IMR-90 (cell line): ENCODE data around the gene PNPLA2. TPM values are rescaled to one million over a fixed set of nuclear protein-coding genes. Genes with fewer than 3 reads are reported as not detected.

Experiments
- ATAC-seq: fragments of 200-7000 bp; cut with Tn5 transposase; 2 replicates; pipeline ENCODE4 v1.9.1; 2020; ENCODE audit warnings: low read depth, mild to moderate bottlenecking, moderate library complexity
- BruUV-seq: library from RNA; stranded (reverse); fragments of 400-500 nt; replicated peaks from 2 replicates; lab custom pipeline; 2021; lab: Mats Ljungman, UMichigan
- CTCF ChIA-PET: fragments of 300-600 bp; formaldehyde crosslinking; extraction: SDS; loops from one replicate; lab custom pipeline; 2021; ENCODE audit warnings: antibody characterized with exemption; lab: Yijun Ruan, JAX
- POLR2A ChIA-PET: fragments of 300-600 bp; sonication (Branson Sonifier 250); formaldehyde crosslinking; loops from one replicate; lab custom pipeline; 2022; ENCODE audit warnings: antibody characterized with exemption; ENCODE audit not compliant: unreplicated experiment; lab: Charles Lee
- DNase-seq: peaks from one replicate; pipeline ENCODE4 v3.0.0; 2013
- H2AFZ ChIP-seq: replicated peaks from 2 replicates; pipeline ENCODE3; 2013; ENCODE audit warnings: low read length, mild to moderate bottlenecking; ENCODE audit not compliant: poor library complexity
- H2AK5ac ChIP-seq: 2 replicates; pipeline ENCODE4 v1.6.1; 2013; ENCODE audit warnings: low read depth, low read length, inconsistent platforms
- H2AK9ac ChIP-seq: replicated peaks from 2 replicates; pipeline ENCODE3; 2013; ENCODE audit warnings: mild to moderate bottlenecking, low read depth, low read length, moderate library complexity; ENCODE audit not compliant: poor library complexity
- H2BK120ac ChIP-seq: 2 replicates; pipeline ENCODE4 v1.6.1; 2013; ENCODE audit warnings: low read depth, low read length, inconsistent platforms
- H2BK15ac ChIP-seq: 3 replicates; pipeline ENCODE4 v1.6.1; 2013; ENCODE audit warnings: low read depth, low read length, inconsistent platforms
- H2BK20ac ChIP-seq: 2 replicates; pipeline ENCODE4 v1.6.1; 2013; ENCODE audit warnings: low read depth, mild to moderate bottlenecking, inconsistent platforms, low read length, moderate library complexity
- H2BK5ac ChIP-seq: 2 replicates; pipeline ENCODE4 v1.6.1; 2013; ENCODE audit warnings: mild to moderate bottlenecking, low read depth, low read length, inconsistent platforms; ENCODE audit not compliant: poor library complexity, severe bottlenecking
- H3K14ac ChIP-seq: replicated peaks from 2 replicates; pipeline ENCODE4 v1.6.1; 2013; ENCODE audit warnings: low read depth, low read length, inconsistent platforms
- H3K18ac ChIP-seq: 2 replicates; pipeline ENCODE4 v1.6.1; 2013; ENCODE audit warnings: low read depth, low read length, control low read depth
- H3K23ac ChIP-seq: 2 replicates; pipeline ENCODE4 v1.6.1; 2013; ENCODE audit warnings: low read depth, low read length, inconsistent platforms
- H3K27ac ChIP-seq: 2 replicates; pipeline ENCODE4 v1.5.1; 2013; ENCODE audit warnings: mild to moderate bottlenecking, control low read depth, low read length; ENCODE audit not compliant: insufficient read depth
- H3K27me3 ChIP-seq: 2 replicates; pipeline ENCODE4 v1.6.1; 2013; ENCODE audit warnings: low read length; ENCODE audit not compliant: control insufficient read depth, insufficient read depth
- H3K36me3 ChIP-seq: 2 replicates; pipeline ENCODE4 v1.6.1; 2013; ENCODE audit warnings: low read length, mixed read lengths; ENCODE audit not compliant: control insufficient read depth, insufficient read depth
- H3K4ac ChIP-seq: 2 replicates; pipeline ENCODE4 v1.6.1; 2013; ENCODE audit warnings: low read depth, low read length, inconsistent platforms
- H3K4me1 ChIP-seq: 2 replicates; pipeline ENCODE4 v1.6.1; 2013; ENCODE audit warnings: low read length, mixed read lengths; ENCODE audit not compliant: control insufficient read depth, insufficient read depth
- H3K4me2 ChIP-seq: 2 replicates; pipeline ENCODE4 v1.6.1; 2013; ENCODE audit warnings: low read depth, mild to moderate bottlenecking, control low read depth, low read length, moderate library complexity
- H3K4me3 ChIP-seq: 2 replicates; pipeline ENCODE4 v1.5.1; 2013; ENCODE audit warnings: low read depth, mild to moderate bottlenecking, control low read depth, low read length, moderate library complexity; ENCODE audit not compliant: insufficient read depth
- H3K56ac ChIP-seq: 2 replicates; pipeline ENCODE4 v1.6.1; 2013; ENCODE audit warnings: low read length, inconsistent platforms; ENCODE audit not compliant: insufficient read depth; ENCODE audit errors: extremely low read depth
- H3K79me1 ChIP-seq, 2 experiments: 2 replicates each; pipeline ENCODE4 v1.6.1; 2013; ENCODE audit warnings: low read length in 2 of 2, inconsistent platforms in 1 of 2, low read depth in 1 of 2
- H3K9ac ChIP-seq: 2 replicates; pipeline ENCODE4 v1.6.1; 2013; ENCODE audit warnings: low read depth, low read length, control low read depth
- H3K9me1 ChIP-seq: 2 replicates; pipeline ENCODE4 v1.6.1; 2013; ENCODE audit warnings: low read length, inconsistent platforms; ENCODE audit not compliant: insufficient read depth
- H3K9me3 ChIP-seq: 2 replicates; pipeline ENCODE4 v1.6.1; 2013; ENCODE audit warnings: low read length; ENCODE audit not compliant: control insufficient read depth, insufficient read depth
- H4K20me1 ChIP-seq: 2 replicates; pipeline ENCODE4 v1.6.1; 2013; ENCODE audit warnings: low read length, inconsistent platforms; ENCODE audit not compliant: insufficient read depth
- H4K5ac ChIP-seq: 2 replicates; pipeline ENCODE4 v1.6.1; 2013; ENCODE audit warnings: mild to moderate bottlenecking, low read depth, low read length, control low read depth
- H4K8ac ChIP-seq, 2 experiments: 2 replicates each; pipeline ENCODE4 v1.6.1; 2013; ENCODE audit warnings: low read depth in 2 of 2, low read length in 2 of 2, control low read depth in 1 of 2, inconsistent platforms in 1 of 2
- H4K91ac ChIP-seq: 2 replicates; pipeline ENCODE4 v1.6.1; 2013; ENCODE audit warnings: low read depth, low read length, inconsistent platforms; ENCODE audit not compliant: insufficient read depth
- BHLHE40 ChIP-seq: fragments of 150-350 bp; IDR thresholded peaks from 2 replicates; pipeline ENCODE4 v1.6.1; 2016; ENCODE audit warnings: mild to moderate bottlenecking, low read depth, low read length
- CTCF ChIP-seq: conservative IDR thresholded peaks from 2 replicates; pipeline ENCODE4 v1.5.1; 2012; ENCODE audit warnings: mild to moderate bottlenecking, low read depth, low read length, improper control_type of control experiment
- FOS ChIP-seq: fragments of 150-350 bp; IDR thresholded peaks from 2 replicates; pipeline ENCODE4 v1.6.1; 2016; ENCODE audit warnings: low read depth, low read length
- MAFK ChIP-seq: IDR thresholded peaks from 2 replicates; pipeline ENCODE4 v1.6.1; 2012; ENCODE audit warnings: low read depth, low read length, improper control_type of control experiment
- MAZ ChIP-seq: IDR thresholded peaks from 2 replicates; pipeline ENCODE4 v1.6.1; 2012; ENCODE audit warnings: low read depth, mild to moderate bottlenecking, low read length, improper control_type of control experiment, moderate library complexity, borderline replicate concordance
- MXI1 ChIP-seq: IDR thresholded peaks from 2 replicates; pipeline ENCODE4 v1.6.1; 2012; ENCODE audit warnings: low read depth, mild to moderate bottlenecking, low read length, moderate library complexity, borderline replicate concordance
- NFE2L2 ChIP-seq: fragments of 150-350 bp; IDR thresholded peaks from 2 replicates; pipeline ENCODE4 v1.6.1; 2016; ENCODE audit warnings: low read depth, mild to moderate bottlenecking, low read length
- RAD21 ChIP-seq: IDR thresholded peaks from 2 replicates; pipeline ENCODE4 v1.6.1; 2012; ENCODE audit warnings: low read length, improper control_type of control experiment
- RCOR1 ChIP-seq: IDR thresholded peaks from 2 replicates; pipeline ENCODE4 v1.6.1; 2012; ENCODE audit warnings: mild to moderate bottlenecking, low read length, improper control_type of control experiment; ENCODE audit not compliant: insufficient replicate concordance
- RFX5 ChIP-seq: IDR thresholded peaks from 2 replicates; pipeline ENCODE4 v1.8.0; 2012; ENCODE audit warnings: low read depth, mild to moderate bottlenecking, low read length, moderate library complexity
- SMC3 ChIP-seq: fragments of 150-350 bp; IDR thresholded peaks from 2 replicates; pipeline ENCODE4 v1.6.1; 2016; ENCODE audit warnings: low read depth, mild to moderate bottlenecking, antibody characterized with exemption, low read length, moderate library complexity
- USF2 ChIP-seq: fragments of 150-350 bp; IDR thresholded peaks from 2 replicates; pipeline ENCODE4 v1.6.1; 2017; ENCODE audit warnings: mild to moderate bottlenecking, antibody characterized with exemption, low read length, low read depth
- WGBS, 2 experiments: methylation state at CpG; one replicate each; pipeline versions ENCODE4 v1.1.5 to v1.1.7; 2013; ENCODE audit warnings: missing lambda C conversion rate in 2 of 2; ENCODE audit not compliant: insufficient read length in 1 of 2; ENCODE audit errors: extremely low coverage in 2 of 2; 5-methylcytosine and 5-hydroxymethylcytosine counted together
- dilution Hi-C: fragments of 300-500 bp; cut with HindIII; formaldehyde crosslinking; loops from one replicate; pipeline ENCODE4 v1.14.3; 2018; ENCODE audit warnings: low sequenced_read_pairs; ENCODE audit not compliant: unreplicated experiment
- in situ Hi-C: fragments of 300-500 bp; cut with MboI; formaldehyde crosslinking; loops from 3 replicates; pipeline ENCODE4 v1.14.3; 2019; ENCODE audit warnings: low sequenced_read_pairs, inconsistent platforms, mixed read lengths
- intact Hi-C: fragments of 100-400 bp; cut with micrococcal nuclease; formaldehyde crosslinking; loops from 2 replicates; pipeline ENCODE4 v1.10.0; 2022
- polyA plus RNA-seq, 3 experiments: library from polyadenylated mRNA; depleted of rRNA; stranded (reverse); fragments of >200 nt; gene quantifications; 2 replicates each; pipeline ENCODE4 v1.2.3, GENCODE V29; 2012; ENCODE audit warnings: low replicate concordance in 1 of 3
- total RNA-seq: library from RNA; depleted of rRNA; stranded (reverse); fragments of >200 nt; gene quantifications from 2 replicates; pipeline ENCODE4 v1.2.3, GENCODE V29; 2012
- TF ChIP-seq, protein P1 (sequence below): fragments of 150-350 bp; IDR thresholded peaks from 2 replicates; pipeline ENCODE4 v1.6.1; 2016; ENCODE audit warnings: low read depth, mild to moderate bottlenecking, low read length, moderate library complexity, borderline replicate concordance

Gene PNPLA2
- total and polyA plus RNA-seq, 2 of the 4 experiments (the other 2 are of a cell fraction), result 7.0 to 94.3 TPM

GRCh38 chr11:846496-847098, 27.9 kb downstream of the PNPLA2 start (continued):
- no peak for TF ChIP-seq MAZ

GRCh38 chr11:847876-848275, 29.2 kb downstream of the PNPLA2 start:
- no peak overlapping the region for H4K5ac ChIP-seq
- peaks cover 42% of the 10 kb centered on the region for H4K20me1 ChIP-seq
- no peaks in the 10 kb centered on the region for H3K9me3 ChIP-seq
- H3K4ac ChIP-seq, result no peak overlapping the region
- WGBS, 2 experiments, result 100% methylated on average over 3 of the region's 18 CpGs; no CpG with 5 or more reads in 1 of the 2 experiments
- peaks cover 2% of the 10 kb centered on the region; the same call in 1 of the 2 replicates for H3K36me3 ChIP-seq
- H3K56ac ChIP-seq, result no peak overlapping the region
- H3K4me3 ChIP-seq, result no peak overlapping the region
- POLR2A ChIA-PET, result no interaction called here
- H3K79me1 ChIP-seq, result peaks cover 23 to 82% of the 10 kb centered on the region in 2 experiments
- H3K4me2 ChIP-seq, result no peak overlapping the region
- H3K27me3 ChIP-seq, result no peaks in the 10 kb centered on the region
- H3K14ac ChIP-seq, result no peak overlapping the region
- BruUV-seq, result no TSS peak
- CTCF ChIA-PET, result no interaction called here
- H4K91ac ChIP-seq, result no peak overlapping the region
- H4K8ac ChIP-seq, result no peak overlapping the region
- no peak overlapping the region for H2BK15ac ChIP-seq
- no peak overlapping the region for H2AK5ac ChIP-seq
- H2AK9ac ChIP-seq, result peak overlapping the region; percentile 79
- DNase-seq (no peak), ATAC-seq (no peak)
- no peak overlapping the region for H3K18ac ChIP-seq
- dilution Hi-C loops (no loop called here), in situ Hi-C loops (no loop called here), intact Hi-C loops (loop anchor here (10.0 kb wide), 1 partner anchor 207 kb away; no protein-coding TSS in a partner anchor)
- H2BK5ac ChIP-seq, result no peak overlapping the region
- H3K23ac ChIP-seq, result no peak overlapping the region
- no peak overlapping the region for H2BK120ac ChIP-seq
- peaks cover 42% of the 10 kb centered on the region for H3K4me1 ChIP-seq
- H2AFZ ChIP-seq, result no peak overlapping the region
- H2BK20ac ChIP-seq, result no peak overlapping the region
- no peak overlapping the region for H3K9ac ChIP-seq
- H3K9me1 ChIP-seq, result peaks cover 11% of the 10 kb centered on the region; the same call in 1 of the 2 replicates
- no peak overlapping the region for H3K27ac ChIP-seq
- TF ChIP-seq FOS, result no peak
- no peak for TF ChIP-seq RFX5
- TF ChIP-seq RAD21, result no peak
- TF ChIP-seq USF2, result no peak
- no peak for TF ChIP-seq MXI1
- no peak for TF ChIP-seq RCOR1
- no peak for TF ChIP-seq MAZ
- no peak for TF ChIP-seq CTCF
- TF ChIP-seq MAFK, result no peak
- TF ChIP-seq NFE2L2, result no peak
- TF ChIP-seq SMC3, result no peak
- TF ChIP-seq, protein P1, sequence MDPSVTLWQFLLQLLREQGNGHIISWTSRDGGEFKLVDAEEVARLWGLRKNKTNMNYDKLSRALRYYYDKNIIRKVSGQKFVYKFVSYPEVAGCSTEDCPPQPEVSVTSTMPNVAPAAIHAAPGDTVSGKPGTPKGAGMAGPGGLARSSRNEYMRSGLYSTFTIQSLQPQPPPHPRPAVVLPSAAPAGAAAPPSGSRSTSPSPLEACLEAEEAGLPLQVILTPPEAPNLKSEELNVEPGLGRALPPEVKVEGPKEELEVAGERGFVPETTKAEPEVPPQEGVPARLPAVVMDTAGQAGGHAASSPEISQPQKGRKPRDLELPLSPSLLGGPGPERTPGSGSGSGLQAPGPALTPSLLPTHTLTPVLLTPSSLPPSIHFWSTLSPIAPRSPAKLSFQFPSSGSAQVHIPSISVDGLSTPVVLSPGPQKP, result no peak
- no peak for TF ChIP-seq BHLHE40
